ENCODE measurements around the gene SAE1.
"Not testable (repeated sequence)": the region's sequence is repeated elsewhere in the genome, so short reads cannot be mapped to it uniquely, and the experiment has no call there.

Gene SAE1

GRCh38 chr19:47130589-47131227 is at the start of gene SAE1:
SAE1 (plus strand) TSS chr19:47130835; CDS start chr19:47130931, 96 bp downstream.
- DNase-seq, result peak; percentile 99

DNA sequence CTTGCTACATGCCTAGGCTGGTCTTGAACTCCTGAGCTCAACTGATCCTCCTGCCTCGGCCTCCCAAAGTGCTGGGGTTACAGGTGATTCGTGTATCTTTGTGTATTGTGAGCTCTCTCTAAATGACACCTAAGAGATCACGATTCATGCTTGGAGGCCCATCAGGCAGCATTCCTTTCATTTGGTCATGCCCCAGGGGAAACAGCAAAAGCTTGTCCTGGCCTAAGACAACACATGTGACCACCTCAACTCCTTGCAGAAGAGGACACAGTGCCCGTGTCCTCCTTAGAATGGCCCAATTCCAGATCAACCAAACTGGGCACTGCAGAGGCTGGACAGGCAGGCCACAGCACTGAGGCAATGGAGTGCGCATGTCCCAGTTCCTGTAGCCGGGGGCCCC is 49.5 kb upstream of the SAE1 start:
- DNase-seq, result peak; percentile 65

DNA sequence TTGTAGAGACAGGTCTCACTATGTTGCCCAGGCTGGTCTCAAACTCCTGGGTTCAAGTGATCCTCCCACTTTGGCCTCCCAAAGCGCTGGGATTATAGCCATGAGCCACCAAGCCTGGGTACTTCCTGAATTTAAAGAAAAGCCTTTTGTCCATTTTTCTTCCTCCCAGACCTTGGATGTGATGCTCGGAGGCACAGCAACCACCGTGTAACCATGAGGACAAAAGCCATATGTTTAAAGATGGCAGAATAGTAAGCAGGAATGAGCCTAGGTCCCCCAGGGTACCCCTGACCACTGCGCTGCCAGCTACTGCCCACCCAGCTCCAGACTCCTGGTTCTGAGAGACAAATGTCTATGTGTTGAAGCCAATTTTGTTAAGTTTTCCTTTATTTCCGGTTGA is 48.1 kb upstream of the SAE1 start:
- no peak for DNase-seq

- DNase-seq, result no peak
These were observed 45.7 kb upstream of the SAE1 start for GRCh38 chr19:47084879-47085439.

DNA sequence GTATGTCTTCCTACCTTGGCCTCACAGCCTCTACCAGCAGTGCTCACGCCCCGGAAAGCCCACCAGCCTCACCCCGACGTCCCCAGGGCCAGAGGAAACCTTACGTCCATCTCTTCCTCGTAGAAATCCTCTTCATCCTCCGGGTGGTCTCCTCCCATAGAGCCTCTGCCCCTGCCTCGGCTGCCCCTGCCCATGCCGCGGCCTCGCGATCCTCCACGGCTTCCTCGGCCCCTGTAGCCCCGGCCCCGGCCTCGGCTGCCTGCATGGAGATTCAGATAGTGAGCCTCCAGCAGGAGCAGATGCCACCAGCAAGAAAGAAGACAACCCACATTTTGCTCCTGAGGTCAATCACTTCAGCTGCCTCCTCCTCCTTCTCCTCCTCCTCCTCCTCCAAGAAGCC is 44.4 kb upstream of the SAE1 start:
- no peak for DNase-seq

DNA sequence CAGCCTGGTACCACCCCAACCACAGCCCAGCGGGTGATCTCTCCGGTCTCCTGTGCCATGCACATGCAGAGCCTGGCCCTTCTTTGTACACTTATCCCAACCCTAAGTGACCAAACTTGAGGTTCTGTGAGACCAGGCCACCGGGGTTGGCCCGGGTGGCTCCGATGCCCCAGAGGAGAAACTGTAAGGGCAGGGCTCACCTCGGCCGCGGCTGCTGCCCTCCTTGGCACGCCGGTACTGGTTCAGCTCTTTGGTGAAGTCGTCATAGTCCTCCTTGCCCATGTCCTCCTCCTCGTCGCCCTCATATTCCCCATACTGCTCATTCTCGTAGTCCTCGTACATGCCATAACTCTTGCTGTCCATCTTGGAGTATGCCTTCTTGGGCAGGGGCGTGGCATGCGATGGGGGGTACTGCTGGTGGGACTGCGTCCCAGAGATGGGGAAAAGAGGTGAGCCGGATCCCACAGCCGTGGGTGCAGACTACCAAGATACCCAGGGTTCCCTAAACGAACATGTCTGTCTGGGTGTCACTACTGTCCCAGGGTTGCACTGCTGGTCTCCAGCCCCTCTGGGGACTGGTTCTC is 40.8 kb upstream of the SAE1 start:
- DNase-seq, result no peak

- no peak for DNase-seq
These were observed 37.4 kb upstream of the SAE1 start for GRCh38 chr19:47093254-47093653.

DNA sequence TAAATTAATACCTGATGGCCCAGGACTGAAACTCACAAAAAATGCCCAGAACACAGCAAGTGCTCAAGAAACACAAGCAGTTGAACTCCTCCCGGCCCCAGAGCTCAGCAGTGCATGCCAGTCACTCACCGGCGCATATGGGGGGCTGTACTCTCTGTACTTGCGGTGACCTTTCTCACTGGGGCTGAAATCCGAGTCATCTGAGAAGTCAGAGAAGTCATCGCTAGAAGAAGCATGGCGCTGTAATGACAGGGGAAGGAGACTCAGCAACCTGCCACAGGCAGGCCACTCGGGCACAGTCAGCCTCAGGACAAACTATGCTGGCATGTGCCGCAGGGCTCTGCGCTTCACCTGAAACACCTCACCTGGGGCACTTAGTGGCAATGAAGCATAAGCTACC is 36.8 kb upstream of the SAE1 start:
- DNase-seq, result no peak

DNA sequence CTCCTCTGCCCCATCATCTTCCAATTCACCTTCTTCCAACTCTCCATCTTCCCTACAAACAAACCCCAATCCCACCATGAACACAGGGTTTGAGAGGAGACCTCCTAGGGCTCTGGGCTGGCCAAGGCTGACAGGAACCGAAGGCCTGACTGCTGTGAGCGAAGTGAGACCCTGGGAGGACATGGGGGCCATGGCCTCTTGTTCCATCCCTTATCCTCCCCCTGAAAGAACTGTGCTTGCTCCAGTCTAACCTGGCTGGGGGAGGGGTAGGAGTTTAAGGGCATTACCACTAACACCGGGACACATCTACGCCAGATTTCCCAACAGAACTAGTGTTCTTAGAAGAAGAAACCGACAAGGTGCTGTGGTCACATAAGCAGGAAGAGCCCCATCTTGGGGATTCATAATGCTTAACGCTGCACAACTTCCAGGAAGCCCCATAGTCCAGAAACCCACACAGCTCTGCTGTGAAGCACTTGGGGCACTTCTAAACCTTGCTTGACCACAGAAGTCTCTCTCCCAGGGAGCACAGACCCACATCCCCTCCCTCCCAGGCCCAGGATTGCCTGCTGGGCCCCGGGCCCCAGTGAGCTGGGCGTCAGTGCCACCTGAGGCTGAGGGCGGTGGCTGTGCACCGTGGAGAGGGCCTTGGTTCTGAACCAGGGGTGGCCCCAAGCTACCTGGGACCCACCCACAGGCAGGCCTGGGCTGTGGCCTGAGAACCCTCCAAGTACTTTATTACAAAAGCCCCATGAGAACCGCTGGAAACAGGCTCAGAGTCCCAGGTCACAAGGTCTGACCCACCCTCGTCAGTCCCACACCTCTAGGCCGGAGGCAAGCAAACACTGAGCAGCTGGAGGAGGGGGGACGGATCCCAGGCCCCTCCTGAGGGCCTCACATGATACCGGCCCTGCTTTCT is 35.8 kb upstream of the SAE1 start:
- no peak for DNase-seq

- DNase-seq, result no peak
These were observed 35.0 kb upstream of the SAE1 start for GRCh38 chr19:47095476-47096099.

DNA sequence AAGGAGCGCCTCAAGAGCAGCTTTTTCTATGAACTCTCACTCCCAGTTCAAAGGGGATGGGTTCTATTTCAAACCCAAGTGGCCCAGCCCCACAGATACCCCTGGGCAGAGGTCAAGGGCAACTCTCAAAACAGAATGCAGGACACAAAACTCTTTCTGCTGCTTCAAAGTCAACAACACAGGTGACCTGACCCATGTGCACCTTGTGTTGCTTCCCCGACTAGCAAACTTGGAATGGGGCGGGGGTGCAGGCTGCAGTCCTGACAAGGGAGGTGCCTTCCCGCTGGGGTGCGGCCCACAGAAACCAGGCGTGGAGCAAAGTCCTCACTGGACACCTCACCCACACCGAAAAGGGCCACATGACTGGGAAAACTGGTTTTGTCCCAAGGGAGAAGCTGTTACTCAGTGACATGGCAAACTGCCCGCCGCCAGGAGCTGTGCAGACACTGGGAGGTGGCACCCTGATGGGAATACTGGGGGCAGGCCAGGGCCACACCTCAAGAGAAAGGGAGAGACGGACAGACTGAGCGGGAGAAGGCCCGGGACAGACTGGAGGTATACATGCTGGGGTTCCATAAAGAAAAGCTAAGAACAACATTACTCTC is 34.4 kb upstream of the SAE1 start:
- DNase-seq, result no peak

- no peak for DNase-seq
These were observed 33.9 kb upstream of the SAE1 start for GRCh38 chr19:47096721-47097120.

GRCh38 chr19:47097396-47098201 is 33.0 kb upstream of the SAE1 start:
- DNase-seq, result no peak

GRCh38 chr19:47098608-47099007 is 32.0 kb upstream of the SAE1 start:
- DNase-seq, result no peak

GRCh38 chr19:47099576-47100050 is 31.0 kb upstream of the SAE1 start:
- DNase-seq, result no peak

DNA sequence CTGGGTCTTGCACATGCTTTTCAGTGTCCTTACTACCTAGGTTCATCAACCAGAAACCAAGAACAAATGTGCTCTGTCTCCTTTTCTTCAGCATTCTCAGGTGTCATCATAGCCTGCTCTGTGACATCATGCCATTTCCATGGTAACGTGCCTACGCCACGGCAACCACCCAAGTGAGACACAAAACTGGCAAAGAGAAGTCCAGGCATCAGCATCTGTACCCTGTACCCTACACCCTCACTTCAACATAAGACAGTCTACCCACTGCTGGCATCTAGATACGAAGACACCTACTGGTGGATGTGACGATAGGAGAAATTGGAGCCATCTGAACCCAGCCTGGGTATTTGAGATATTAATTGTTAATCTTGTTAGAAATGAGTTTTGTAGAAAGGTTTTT is 30.3 kb upstream of the SAE1 start:
- no peak for DNase-seq

DNA sequence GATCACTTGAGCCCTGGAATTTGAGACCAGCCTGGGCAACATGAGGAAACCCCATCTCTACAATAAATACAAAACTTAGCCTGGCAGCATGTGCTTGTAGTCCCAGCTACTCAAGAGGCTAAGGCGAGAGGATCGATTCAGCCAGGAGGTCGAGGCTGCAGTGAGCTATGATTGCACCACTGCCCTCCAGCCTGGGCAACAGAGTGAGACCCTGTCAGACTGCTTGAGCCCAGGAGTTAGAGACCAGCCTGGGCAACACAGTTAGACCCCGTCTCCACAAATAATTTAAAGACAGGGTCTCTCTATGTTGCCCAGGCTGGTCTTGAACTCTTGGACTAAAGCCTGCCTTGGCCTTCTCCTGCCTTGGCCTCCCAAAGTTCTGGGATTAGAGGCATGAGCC is 29.5 kb upstream of the SAE1 start:
- DNase-seq, result not testable (repeated sequence)

DNA sequence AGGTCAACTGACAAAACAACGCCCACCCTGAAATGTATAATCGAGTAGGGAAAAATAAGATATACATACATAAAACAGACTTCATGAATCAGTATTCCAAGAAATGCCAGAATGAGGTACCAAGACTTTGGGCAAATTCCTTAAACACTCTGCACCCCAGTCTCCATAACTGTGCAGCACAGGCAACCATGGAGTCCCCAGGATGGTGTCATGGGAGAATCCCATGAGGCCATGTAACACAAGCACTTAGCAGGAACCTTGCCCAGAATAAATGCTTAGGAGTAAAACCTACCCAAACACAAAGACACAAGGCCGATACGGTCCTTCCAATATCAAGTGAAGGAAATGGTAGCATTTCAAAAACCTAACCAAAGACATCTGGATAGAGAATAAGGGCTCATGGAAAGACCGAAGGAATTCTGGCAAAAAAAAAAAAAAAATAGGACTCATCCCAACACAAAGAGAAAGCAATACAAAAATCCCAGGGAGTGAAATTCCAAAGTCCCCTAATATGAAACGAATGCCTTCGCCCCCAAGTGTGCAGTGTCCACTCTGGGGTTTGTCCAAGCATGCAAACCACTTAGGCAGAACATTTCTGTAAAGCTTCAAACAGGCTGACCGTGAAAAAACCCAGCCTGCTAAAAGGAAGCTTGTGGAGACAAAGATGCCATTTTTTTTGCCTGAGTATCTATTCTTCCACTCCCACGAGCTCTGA is 28.1 kb upstream of the SAE1 start:
- DNase-seq, result no peak

DNA sequence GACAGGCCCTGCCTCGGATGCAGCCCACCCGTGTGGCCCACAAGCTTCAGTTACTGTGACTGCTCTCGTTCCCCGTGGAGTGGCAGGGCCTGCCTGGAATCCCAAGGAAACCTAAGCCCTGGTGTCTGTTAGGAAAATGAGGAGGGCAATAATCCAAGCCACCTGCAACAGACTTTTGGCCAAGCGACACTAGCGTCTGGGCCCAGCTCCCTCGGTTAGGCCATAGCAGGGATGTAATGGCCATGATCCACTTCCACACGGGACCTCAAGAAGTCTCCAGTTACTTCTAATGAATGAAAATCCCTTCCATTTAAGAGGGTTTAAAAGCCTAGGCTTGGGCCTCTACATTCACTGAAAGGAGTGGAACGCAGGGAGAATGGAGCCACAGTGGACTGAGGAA is 26.0 kb upstream of the SAE1 start:
- DNase-seq, result no peak

DNA sequence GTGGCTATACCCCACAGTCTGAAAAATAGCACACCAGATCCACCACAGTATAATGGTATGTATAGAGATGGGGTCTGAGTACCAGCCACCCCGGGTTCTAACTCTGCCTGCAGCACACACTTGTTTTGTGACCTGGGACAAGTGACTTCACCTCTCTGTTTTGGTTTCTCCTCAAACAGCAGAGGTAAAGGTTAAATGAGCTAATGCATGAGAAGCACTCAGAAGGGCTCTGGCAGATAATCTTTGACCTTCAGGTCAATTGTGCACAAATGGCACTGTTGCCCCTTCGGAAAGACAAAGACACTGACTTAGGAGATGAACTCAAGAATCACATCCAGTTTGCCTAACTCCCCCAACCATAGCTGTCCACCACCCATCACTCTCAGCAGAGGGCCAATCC is 24.8 kb upstream of the SAE1 start:
- no peak for DNase-seq

DNA sequence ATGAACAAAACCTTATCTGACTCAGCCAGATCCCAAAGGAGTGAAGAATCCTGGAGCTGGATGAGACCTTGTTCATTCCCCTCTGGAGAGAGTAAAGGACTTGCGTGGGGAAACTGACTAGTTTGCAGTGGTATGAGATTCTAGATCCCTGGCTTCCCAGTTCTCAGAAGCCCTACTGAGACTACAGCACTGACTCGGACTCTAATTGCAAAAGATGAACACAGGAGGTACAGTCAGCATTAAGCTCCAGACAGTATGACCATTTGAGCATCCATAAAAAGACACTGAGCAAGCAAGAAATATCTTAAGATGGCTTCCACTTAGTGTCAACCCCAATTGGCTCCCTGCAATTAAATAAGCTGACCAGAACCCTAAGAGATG is 23.8 kb upstream of the SAE1 start:
- no peak for DNase-seq

Data from islet precursor cell (in vitro differentiated cells).